DOHH2 (cell line): Measurements from ENCODE around the gene RNF224.

Experiments used
- CTCF ChIP-seq: fragments of 200-600 bp; sonication (generic); IDR thresholded peaks from one replicate; pipeline ENCODE4 v1.5.1; 2014; ENCODE audit warnings: antibody characterized with exemption, mild to moderate bottlenecking, low read depth, low read length; ENCODE audit not compliant: poor library complexity, severe bottlenecking
- EZH2phosphoT487 ChIP-seq: fragments of 200-600 bp; sonication (generic); IDR thresholded peaks from 2 replicates; pipeline ENCODE4 v1.6.1; 2017; ENCODE audit warnings: borderline replicate concordance, mild to moderate bottlenecking, antibody characterized with exemption, low read length, moderate library complexity, mixed read lengths

DNA sequence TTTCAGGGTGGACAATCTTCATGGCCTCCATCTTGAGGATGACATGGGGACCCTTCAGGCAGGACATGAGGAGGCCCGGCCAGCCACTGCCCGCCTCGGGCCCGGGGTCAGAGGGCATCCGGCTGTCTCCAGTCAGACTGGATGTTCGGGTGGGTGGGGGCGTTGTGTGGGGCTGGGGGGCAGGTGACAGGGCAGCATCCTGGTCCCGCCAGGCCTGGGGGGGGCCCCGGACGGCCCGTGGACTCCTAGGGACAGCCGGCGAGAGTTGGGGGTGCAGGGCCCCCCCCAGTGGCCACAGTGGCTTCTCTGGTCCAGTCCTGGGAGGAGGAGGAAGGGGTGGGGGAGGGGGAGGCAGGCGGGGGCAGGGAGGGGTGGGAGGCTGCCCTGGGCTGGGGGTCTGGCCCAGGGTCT, 6.2 kb upstream of the RNF224 start:
- TF ChIP-seq CTCF (no peak), EZH2phosphoT487 (no peak)
